Lung (tissue), 16 donors: ENCODE results near the gene ZNF682. TPM values are rescaled to one million over a fixed set of nuclear protein-coding genes. Genes with fewer than 3 reads are reported as not detected.
A peak's percentile ranks its signal among the peaks of the same experiment; 100 is the strongest.
"Not testable (repeated sequence)": the region's sequence is repeated elsewhere in the genome, so short reads cannot be mapped to it uniquely, and the experiment has no call there.

Source experiments
- ATAC-seq: fragments of 200-7000 bp; cut with Tn5 transposase; one replicate; pipeline ENCODE4 v1.9.1; 2020; ENCODE audit warnings: moderate number of reproducible peaks; ENCODE audit not compliant: insufficient read depth, low FRiP score
- DNase-seq, 3 donors: peaks; one replicate each; pipeline ENCODE4 v3.0.0-alpha.2; 2013 to 2017
- H3K27ac ChIP-seq, 2 donors: one replicate each; pipeline ENCODE4 v1.5.1; 2013; ENCODE audit warnings: mild to moderate bottlenecking in 2 of 2, moderate library complexity in 2 of 2, control low read depth in 1 of 2, inconsistent platforms in 1 of 2, low read depth in 1 of 2, low read length in 1 of 2
- H3K27me3 ChIP-seq, 3 donors: one replicate each; pipeline ENCODE4 v1.5.1; 2013; ENCODE audit warnings: low read length in 2 of 3; ENCODE audit not compliant: control insufficient read depth in 3 of 3, insufficient read depth in 3 of 3
- H3K36me3 ChIP-seq, 4 donors: one replicate each; pipeline ENCODE4 v1.5.1; 2013; ENCODE audit warnings: low read length in 4 of 4, mild to moderate bottlenecking in 1 of 4, moderate library complexity in 1 of 4; ENCODE audit not compliant: control insufficient read depth in 4 of 4, insufficient read depth in 4 of 4
- H3K4me1 ChIP-seq, 5 donors: one replicate each; pipeline ENCODE4 v1.5.1; 2013; ENCODE audit warnings: low read length in 5 of 5, mild to moderate bottlenecking in 2 of 5, moderate library complexity in 1 of 5; ENCODE audit not compliant: control insufficient read depth in 5 of 5, insufficient read depth in 5 of 5
- H3K4me3 ChIP-seq: one replicate; pipeline ENCODE4 v1.5.1; 2013; ENCODE audit warnings: mild to moderate bottlenecking, control low read depth, moderate library complexity
- H3K9ac ChIP-seq, 2 donors: one replicate each; pipeline ENCODE4 v1.5.1; 2013; ENCODE audit warnings: low read length in 2 of 2, control low read depth in 1 of 2; ENCODE audit not compliant: insufficient read depth in 1 of 2
- H3K9me3 ChIP-seq, 4 donors: one replicate each; pipeline ENCODE4 v1.5.1; 2013; ENCODE audit warnings: low read length in 3 of 4, mild to moderate bottlenecking in 1 of 4, moderate library complexity in 1 of 4; ENCODE audit not compliant: control insufficient read depth in 4 of 4, insufficient read depth in 3 of 4
- WGBS, 2 donors: extraction: QIAGEN DNeasy Blood & Tissue Kit; methylation state at CpG; one replicate each; pipeline ENCODE4 v1.1.7; 2013; 5-methylcytosine and 5-hydroxymethylcytosine counted together
- long read RNA-seq, 5 donors: transcript quantifications; one replicate each; lab custom pipeline, GENCODE V29; 2026
- polyA plus RNA-seq, 2 donors: library from polyadenylated mRNA; stranded (reverse); fragments of 200-250 nt; gene quantifications; one replicate each; pipeline ENCODE4 v1.2.1, GENCODE V29; 2013
- total RNA-seq, 2 donors: library from RNA; depleted of rRNA in 1 of 2; stranded (reverse); fragments of >200 nt in 1 of 2; gene quantifications; one replicate each; pipeline ENCODE4 v1.2.1, GENCODE V29; 2014 to 2021
- TF ChIP-seq, protein P1 (sequence below): IDR thresholded peaks from 2 replicates; pipeline ENCODE4 v1.5.1; 2012; ENCODE audit warnings: mild to moderate bottlenecking; ENCODE audit errors: control extremely low read depth, extremely low read depth
- donor health status: control.
- donor health status: control.
- donor health status: Bipolar disorder and iron deficiency.
- donor health status: healthy.
- donor health status: DM: yes; HTN: yes; CAD: no.

ZNF682 gene
- 10 to 100 TPM in 1 of 2 donors, 1 to 10 TPM in 1; 9.6 to 17.7 TPM for total RNA-seq
- 10 to 100 TPM in 1 of 2 donors, 1 to 10 TPM in 1; 2.0 to 16.1 TPM for polyA plus RNA-seq
- long read RNA-seq, donor 1, transcript ZNF682-212 (1 exons, 3,769 nt) = major isoform, 5 of 29 reads
- long read RNA-seq, donor 1, partial matches to known transcripts = 19 of 29 reads
- long read RNA-seq, donor 1, other reads (novel, unspliced or antisense) = 0 of 29 reads
- long read RNA-seq, donor 2, transcript ZNF682-212 (1 exons, 3,769 nt) = major isoform, 7 of 37 reads
- long read RNA-seq, donor 2, partial matches to known transcripts = 28 of 37 reads
- long read RNA-seq, donor 2, other reads (novel, unspliced or antisense) = 0 of 37 reads
- long read RNA-seq, donor 3, partial matches to known transcripts = 0 of 6 reads
- long read RNA-seq, donor 3, other reads (novel, unspliced or antisense) = 0 of 6 reads
- long read RNA-seq, donor 4, transcript ZNF682-212 (1 exons, 3,769 nt) = major isoform, 8 of 10 reads
- long read RNA-seq, donor 4, partial matches to known transcripts = 0 of 10 reads
- long read RNA-seq, donor 4, other reads (novel, unspliced or antisense) = 0 of 10 reads
- long read RNA-seq, donor 5, transcript ZNF682-212 (1 exons, 3,769 nt) = major isoform, 8 of 26 reads
- long read RNA-seq, donor 5, partial matches to known transcripts = 18 of 26 reads
- long read RNA-seq, donor 5, other reads (novel, unspliced or antisense) = 0 of 26 reads

DNA sequence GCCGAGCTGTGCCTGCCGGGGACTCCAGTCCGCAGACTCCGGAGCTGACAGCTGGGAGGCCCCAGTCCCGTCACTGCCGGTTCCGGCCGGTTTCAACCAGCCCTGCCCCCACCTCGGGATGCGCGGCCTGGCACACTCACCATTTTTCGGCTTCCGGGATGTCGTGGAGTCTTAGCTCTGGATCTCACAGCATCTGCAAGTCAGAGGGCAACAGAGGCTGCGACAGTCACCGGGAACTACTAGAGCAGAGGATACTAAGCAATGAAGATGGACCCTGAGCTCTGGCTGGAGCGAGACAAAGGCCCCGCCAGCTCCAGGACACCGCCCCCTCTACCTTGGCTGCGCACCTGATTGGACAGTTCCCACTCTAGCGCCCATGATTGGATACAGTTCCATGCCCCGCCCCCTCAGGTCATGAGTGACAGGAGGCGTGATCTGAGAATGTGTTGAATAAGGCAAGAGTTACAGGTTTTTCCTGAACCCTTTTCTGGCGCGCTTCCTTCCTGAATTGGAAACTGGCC lies at the start of gene ZNF682:
Gene ZNF682 (minus strand): TSS at position 303 of the 521 bp plus-strand sequence. CDS start 160 bp downstream, at position 143.
- TF ChIP-seq, protein P1, sequence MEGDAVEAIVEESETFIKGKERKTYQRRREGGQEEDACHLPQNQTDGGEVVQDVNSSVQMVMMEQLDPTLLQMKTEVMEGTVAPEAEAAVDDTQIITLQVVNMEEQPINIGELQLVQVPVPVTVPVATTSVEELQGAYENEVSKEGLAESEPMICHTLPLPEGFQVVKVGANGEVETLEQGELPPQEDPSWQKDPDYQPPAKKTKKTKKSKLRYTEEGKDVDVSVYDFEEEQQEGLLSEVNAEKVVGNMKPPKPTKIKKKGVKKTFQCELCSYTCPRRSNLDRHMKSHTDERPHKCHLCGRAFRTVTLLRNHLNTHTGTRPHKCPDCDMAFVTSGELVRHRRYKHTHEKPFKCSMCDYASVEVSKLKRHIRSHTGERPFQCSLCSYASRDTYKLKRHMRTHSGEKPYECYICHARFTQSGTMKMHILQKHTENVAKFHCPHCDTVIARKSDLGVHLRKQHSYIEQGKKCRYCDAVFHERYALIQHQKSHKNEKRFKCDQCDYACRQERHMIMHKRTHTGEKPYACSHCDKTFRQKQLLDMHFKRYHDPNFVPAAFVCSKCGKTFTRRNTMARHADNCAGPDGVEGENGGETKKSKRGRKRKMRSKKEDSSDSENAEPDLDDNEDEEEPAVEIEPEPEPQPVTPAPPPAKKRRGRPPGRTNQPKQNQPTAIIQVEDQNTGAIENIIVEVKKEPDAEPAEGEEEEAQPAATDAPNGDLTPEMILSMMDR = no peak
- Histone ChIP-seq H3K9ac (peak within 1 kb of the TSS; percentile 89 to 94), H3K4me3 (peak within 1 kb of the TSS; percentile 92), H3K9me3 (no peaks in the 10 kb centered on the region), H3K4me1 (peaks cover 0 to 16% (median 3%) of the 10 kb centered on the region in 5 donors), H3K27me3 (no peaks in the 10 kb centered on the region), H3K27ac (peak within 1 kb of the TSS; percentile 84 to 87), H3K36me3 (peaks cover 0 to 3% (median 0%) of the 10 kb centered on the region in 4 donors)
- 0% methylated on average over 25 of the region's 25 CpGs for WGBS, 2 donors
- ATAC-seq (peak; percentile 99), DNase-seq (peak; percentile 98 to 99 (median 98))

DNA sequence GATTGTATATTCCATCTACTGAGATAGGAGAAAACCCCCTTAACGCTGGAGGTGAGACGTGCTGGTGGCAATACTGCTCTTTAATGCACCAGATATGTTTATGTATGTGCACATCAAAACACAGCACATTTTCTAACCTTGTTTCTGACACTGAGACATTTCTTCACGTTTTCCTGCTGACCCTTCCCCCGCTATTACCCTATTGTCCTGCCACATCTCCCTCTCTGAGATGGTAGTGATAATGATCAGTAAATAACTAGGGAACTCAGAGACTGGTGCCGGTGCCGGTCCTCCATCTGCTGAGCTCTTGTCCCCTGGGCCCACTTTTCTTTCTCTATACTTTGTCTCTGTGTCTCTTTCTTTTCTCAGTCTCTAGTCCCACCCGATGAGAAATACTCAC lies 43.6 kb upstream of the ZNF682 start:
- WGBS, 2 donors = 60 to 74% methylated on average over 7 of the region's 7 CpGs
- ATAC-seq, DNase-seq, H3K27me3 ChIP-seq, H3K4me3 ChIP-seq, H3K27ac ChIP-seq, H3K36me3 ChIP-seq, H3K9me3 ChIP-seq: not testable (repeated sequence)
- Histone ChIP-seq H3K9ac (peak overlapping the region in 1 of 2 donors; percentile 53), H3K4me1 (peaks cover 0 to 45% (median 11%) of the 10 kb centered on the region in 5 donors)

DNA sequence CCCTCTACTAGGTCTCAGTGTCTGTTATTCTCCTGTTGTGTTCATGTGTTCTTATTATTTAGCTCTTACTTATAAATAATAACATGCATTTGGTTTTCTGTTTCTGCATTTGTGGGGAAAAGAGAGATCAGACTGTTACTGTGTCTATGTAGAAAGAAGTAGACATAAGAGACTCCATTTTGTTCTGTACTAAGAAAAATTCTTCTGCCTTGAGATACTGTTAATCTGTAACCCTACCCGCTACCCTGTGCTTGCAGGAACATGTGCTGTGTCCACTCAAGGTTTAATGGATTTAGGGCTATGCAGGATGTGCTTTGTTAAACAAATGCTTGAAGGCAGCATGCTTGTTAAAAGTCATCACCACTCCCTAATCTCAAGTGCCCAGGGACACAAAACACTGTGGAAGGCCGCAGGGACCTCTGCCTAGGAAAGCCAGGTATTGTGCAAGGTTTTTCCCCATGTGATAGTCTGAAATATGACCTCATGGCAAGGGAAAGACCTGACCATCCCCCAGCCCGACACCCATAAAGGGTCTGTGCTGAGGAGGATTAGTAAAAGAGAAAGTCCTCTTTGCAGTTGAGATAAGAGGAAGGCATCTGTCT lies 43.0 kb upstream of the ZNF682 start:
- peak; percentile 23 to 68 (median 45) for DNase-seq

DNA sequence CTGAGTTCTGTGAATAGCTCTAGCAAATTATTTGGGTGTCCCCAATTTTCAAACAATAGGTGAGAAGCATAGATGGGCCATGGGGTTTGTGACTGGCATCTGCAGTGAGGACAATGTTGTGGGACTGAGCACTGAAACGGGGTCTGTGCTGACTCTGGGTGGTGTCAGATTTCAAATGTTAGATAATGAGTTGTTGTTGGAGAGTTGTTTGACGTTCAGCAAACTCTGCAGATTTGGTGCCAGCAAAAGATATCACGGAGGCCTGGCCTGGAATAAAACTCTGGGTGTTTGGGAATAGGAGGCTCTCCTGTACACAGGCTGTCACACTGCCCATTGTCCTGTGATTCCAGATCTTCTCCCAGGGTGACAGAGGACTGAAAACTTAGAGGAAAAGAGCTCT lies 41.4 kb upstream of the ZNF682 start:
- H3K9ac ChIP-seq = no peak overlapping the region
- H3K27me3 ChIP-seq = no peaks in the 10 kb centered on the region
- 72 to 76% methylated on average over 3 of the region's 3 CpGs for WGBS, 2 donors
- H3K4me1 ChIP-seq = peaks cover 0 to 45% (median 11%) of the 10 kb centered on the region in 5 donors
- peaks cover 0 to 10% (median 0%) of the 10 kb centered on the region in 4 donors for H3K9me3 ChIP-seq
- H3K36me3 ChIP-seq = no peaks in the 10 kb centered on the region
- H3K4me3 ChIP-seq = no peak overlapping the region
- ATAC-seq = no peak
- DNase-seq = peak; percentile 78 to 97 (median 94)
- no peak overlapping the region for H3K27ac ChIP-seq
- TF ChIP-seq, protein P1 = no peak

More for the DNA sequence above, 43.0 kb upstream of the ZNF682 start:
- Histone ChIP-seq H3K9ac (peak overlapping the region in 1 of 2 donors; percentile 47), H3K4me1 (peaks cover 0 to 45% (median 11%) of the 10 kb centered on the region in 5 donors), H3K9me3 (peaks cover 0 to 13% (median 0%) of the 10 kb centered on the region in 4 donors)
- not testable (repeated sequence) for H3K27me3 ChIP-seq, ATAC-seq, H3K4me3 ChIP-seq, H3K27ac ChIP-seq, H3K36me3 ChIP-seq
- 46 to 73% methylated on average over 3 of the region's 3 CpGs for WGBS, 2 donors
